Neural cell (in vitro differentiated cells): ENCODE data around the gene SAP130. TPM values are rescaled to one million over a fixed set of nuclear protein-coding genes. Genes with fewer than 3 reads are reported as not detected.

Experiments
- H2AFZ ChIP-seq: fragments of 200-600, 300-800 bp; sonication (generic), shearing (Covaris generic); 2 replicates; pipeline ENCODE4 v1.6.0; 2014; ENCODE audit warnings: low read depth, mild to moderate bottlenecking, antibody characterized with exemption, low read length, moderate library complexity
- H3F3A ChIP-seq: fragments of 200-600 bp; shearing (Covaris generic); 2 replicates; pipeline ENCODE4 v1.6.1; 2016; ENCODE audit warnings: mild to moderate bottlenecking, moderate library complexity, mixed read lengths, antibody characterized with exemption, low read length; ENCODE audit not compliant: insufficient read depth, poor library complexity, severe bottlenecking
- H3K27ac ChIP-seq: fragments of 200-600, 300-800 bp; sonication (generic), shearing (Covaris generic); 2 replicates; pipeline ENCODE4 v1.5.1; 2014; ENCODE audit warnings: mild to moderate bottlenecking, low read length, moderate library complexity
- H3K27me3 ChIP-seq: fragments of 300-800, 200-600 bp; sonication (generic), shearing (Covaris generic); 2 replicates; pipeline ENCODE4 v1.6.0; 2014; ENCODE audit warnings: mild to moderate bottlenecking, low read depth, low read length, moderate library complexity; ENCODE audit not compliant: insufficient read depth
- H3K36me3 ChIP-seq: fragments of 300-800, 200-600 bp; sonication (generic), shearing (Covaris generic); 2 replicates; pipeline ENCODE4 v1.5.1; 2014; ENCODE audit warnings: mild to moderate bottlenecking, antibody characterized with exemption, low read length, moderate library complexity; ENCODE audit not compliant: insufficient read depth
- H3K4me2 ChIP-seq: fragments of 300-800, 200-600 bp; sonication (generic), shearing (Covaris generic); 2 replicates; pipeline ENCODE4 v1.6.0; 2014; ENCODE audit warnings: mild to moderate bottlenecking, low read length
- H3K4me3 ChIP-seq: fragments of 300-800, 200-600 bp; sonication (generic), shearing (Covaris generic); 2 replicates; pipeline ENCODE4 v1.5.1; 2014; ENCODE audit warnings: mild to moderate bottlenecking, low read length, moderate library complexity
- H3K79me2 ChIP-seq: fragments of 200-600 bp; shearing (Covaris generic); replicated peaks from 2 replicates; pipeline ENCODE4 v1.6.0; 2014; ENCODE audit warnings: mild to moderate bottlenecking, low read length, moderate library complexity; ENCODE audit not compliant: insufficient read depth
- H3K9ac ChIP-seq: fragments of 300-800, 200-600 bp; sonication (generic), shearing (Covaris generic); 2 replicates; pipeline ENCODE4 v1.6.1; 2016; ENCODE audit warnings: mild to moderate bottlenecking, low read length, mixed read lengths
- H3K9me2 ChIP-seq: fragments of 200-600 bp; shearing (Covaris generic); 2 replicates; pipeline ENCODE4 v1.6.1; 2016; ENCODE audit warnings: mild to moderate bottlenecking, low read length, mixed read lengths; ENCODE audit not compliant: insufficient read depth
- H3K9me3 ChIP-seq: fragments of 200-600, 300-800 bp; sonication (generic), shearing (Covaris generic); 2 replicates; pipeline ENCODE4 v1.6.1; 2016; ENCODE audit warnings: mild to moderate bottlenecking, mixed run types, low read length, moderate library complexity, mixed read lengths
- H4K20me1 ChIP-seq: fragments of 200-600 bp; shearing (Covaris generic); 2 replicates; pipeline ENCODE4 v1.6.1; 2016; ENCODE audit warnings: mild to moderate bottlenecking, mixed run types; ENCODE audit not compliant: insufficient read depth
- EP300 ChIP-seq: fragments of 450-650 bp; conservative IDR thresholded peaks from 2 replicates; pipeline ENCODE4 v1.6.1; 2014; ENCODE audit warnings: antibody characterized with exemption, mild to moderate bottlenecking, moderate library complexity; ENCODE audit not compliant: poor library complexity, severe bottlenecking
- EZH2 ChIP-seq: fragments of 200-600, 300-800 bp; shearing (Covaris generic), sonication (generic); IDR thresholded peaks from 2 replicates; pipeline ENCODE4 v1.6.1; 2014; ENCODE audit warnings: antibody characterized with exemption, low read length, borderline replicate concordance, mild to moderate bottlenecking; ENCODE audit not compliant: insufficient read depth, poor library complexity, severe bottlenecking
- MXI1 ChIP-seq: fragments of 450-650 bp; conservative IDR thresholded peaks from 2 replicates; pipeline ENCODE4 v1.6.1; 2014; ENCODE audit warnings: antibody characterized with exemption, mild to moderate bottlenecking; ENCODE audit not compliant: poor library complexity, severe bottlenecking
- POLR2AphosphoS5 ChIP-seq: IDR thresholded peaks from 2 replicates; pipeline ENCODE4 v1.6.1; 2012
- RAD21 ChIP-seq: fragments of 450-650 bp; conservative IDR thresholded peaks from 2 replicates; pipeline ENCODE4 v1.6.1; 2014; ENCODE audit warnings: antibody characterized with exemption, mild to moderate bottlenecking, moderate library complexity
- SMC3 ChIP-seq: fragments of 450-650 bp; conservative IDR thresholded peaks from 2 replicates; pipeline ENCODE4 v1.6.1; 2014; ENCODE audit warnings: antibody characterized with exemption, mild to moderate bottlenecking, moderate library complexity; ENCODE audit not compliant: poor library complexity
- TAF1 ChIP-seq: IDR thresholded peaks from 2 replicates; pipeline ENCODE4 v1.6.1; 2012; ENCODE audit warnings: low read depth
- polyA plus RNA-seq: library from polyadenylated mRNA; depleted of rRNA; stranded (reverse); fragments of >200 nt; gene quantifications from 2 replicates; pipeline ENCODE4 v1.2.3, GENCODE V29; 2014
- TF ChIP-seq, protein P1 (sequence below): fragments of 450-650 bp; IDR thresholded peaks from 2 replicates; pipeline ENCODE4 v1.5.1; 2014; ENCODE audit warnings: antibody characterized with exemption, mild to moderate bottlenecking, moderate library complexity; ENCODE audit not compliant: poor library complexity, severe bottlenecking
- TF ChIP-seq, protein P2 (sequence below): IDR thresholded peaks from 2 replicates; pipeline ENCODE4 v1.6.1; 2012; ENCODE audit warnings: borderline replicate concordance

Gene SAP130
- polyA plus RNA-seq, 1 donor from 2014 or later = 5.6 TPM

DNA sequence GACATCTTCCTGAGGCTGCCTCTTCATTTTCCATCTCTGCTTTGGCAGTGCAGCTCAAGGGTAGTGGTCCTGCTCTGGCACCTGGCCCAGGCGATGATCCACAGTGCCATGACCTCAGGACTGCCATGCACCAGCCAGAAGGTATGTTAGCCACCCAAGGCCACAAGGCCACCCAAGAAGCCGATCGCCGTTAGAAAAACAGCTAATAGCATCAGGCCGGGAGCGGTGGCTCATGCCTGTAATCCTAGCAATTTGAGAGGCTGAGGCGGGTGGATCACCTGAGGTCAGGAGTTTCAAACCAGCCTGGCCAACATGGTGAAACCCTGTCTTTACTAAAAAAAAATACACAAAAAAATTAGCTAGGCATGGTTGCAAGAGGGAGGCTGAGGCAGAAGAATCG is 34.7 kb upstream of the SAP130 start:
- TF ChIP-seq, protein P1, sequence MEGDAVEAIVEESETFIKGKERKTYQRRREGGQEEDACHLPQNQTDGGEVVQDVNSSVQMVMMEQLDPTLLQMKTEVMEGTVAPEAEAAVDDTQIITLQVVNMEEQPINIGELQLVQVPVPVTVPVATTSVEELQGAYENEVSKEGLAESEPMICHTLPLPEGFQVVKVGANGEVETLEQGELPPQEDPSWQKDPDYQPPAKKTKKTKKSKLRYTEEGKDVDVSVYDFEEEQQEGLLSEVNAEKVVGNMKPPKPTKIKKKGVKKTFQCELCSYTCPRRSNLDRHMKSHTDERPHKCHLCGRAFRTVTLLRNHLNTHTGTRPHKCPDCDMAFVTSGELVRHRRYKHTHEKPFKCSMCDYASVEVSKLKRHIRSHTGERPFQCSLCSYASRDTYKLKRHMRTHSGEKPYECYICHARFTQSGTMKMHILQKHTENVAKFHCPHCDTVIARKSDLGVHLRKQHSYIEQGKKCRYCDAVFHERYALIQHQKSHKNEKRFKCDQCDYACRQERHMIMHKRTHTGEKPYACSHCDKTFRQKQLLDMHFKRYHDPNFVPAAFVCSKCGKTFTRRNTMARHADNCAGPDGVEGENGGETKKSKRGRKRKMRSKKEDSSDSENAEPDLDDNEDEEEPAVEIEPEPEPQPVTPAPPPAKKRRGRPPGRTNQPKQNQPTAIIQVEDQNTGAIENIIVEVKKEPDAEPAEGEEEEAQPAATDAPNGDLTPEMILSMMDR = no peak
- TF ChIP-seq POLR2AphosphoS5 = no peak
- TF ChIP-seq EP300 = no peak
- no peak for TF ChIP-seq TAF1
- TF ChIP-seq SMC3 = no peak
- TF ChIP-seq RAD21 = no peak
- no peak for TF ChIP-seq EZH2
- TF ChIP-seq, protein P2, sequence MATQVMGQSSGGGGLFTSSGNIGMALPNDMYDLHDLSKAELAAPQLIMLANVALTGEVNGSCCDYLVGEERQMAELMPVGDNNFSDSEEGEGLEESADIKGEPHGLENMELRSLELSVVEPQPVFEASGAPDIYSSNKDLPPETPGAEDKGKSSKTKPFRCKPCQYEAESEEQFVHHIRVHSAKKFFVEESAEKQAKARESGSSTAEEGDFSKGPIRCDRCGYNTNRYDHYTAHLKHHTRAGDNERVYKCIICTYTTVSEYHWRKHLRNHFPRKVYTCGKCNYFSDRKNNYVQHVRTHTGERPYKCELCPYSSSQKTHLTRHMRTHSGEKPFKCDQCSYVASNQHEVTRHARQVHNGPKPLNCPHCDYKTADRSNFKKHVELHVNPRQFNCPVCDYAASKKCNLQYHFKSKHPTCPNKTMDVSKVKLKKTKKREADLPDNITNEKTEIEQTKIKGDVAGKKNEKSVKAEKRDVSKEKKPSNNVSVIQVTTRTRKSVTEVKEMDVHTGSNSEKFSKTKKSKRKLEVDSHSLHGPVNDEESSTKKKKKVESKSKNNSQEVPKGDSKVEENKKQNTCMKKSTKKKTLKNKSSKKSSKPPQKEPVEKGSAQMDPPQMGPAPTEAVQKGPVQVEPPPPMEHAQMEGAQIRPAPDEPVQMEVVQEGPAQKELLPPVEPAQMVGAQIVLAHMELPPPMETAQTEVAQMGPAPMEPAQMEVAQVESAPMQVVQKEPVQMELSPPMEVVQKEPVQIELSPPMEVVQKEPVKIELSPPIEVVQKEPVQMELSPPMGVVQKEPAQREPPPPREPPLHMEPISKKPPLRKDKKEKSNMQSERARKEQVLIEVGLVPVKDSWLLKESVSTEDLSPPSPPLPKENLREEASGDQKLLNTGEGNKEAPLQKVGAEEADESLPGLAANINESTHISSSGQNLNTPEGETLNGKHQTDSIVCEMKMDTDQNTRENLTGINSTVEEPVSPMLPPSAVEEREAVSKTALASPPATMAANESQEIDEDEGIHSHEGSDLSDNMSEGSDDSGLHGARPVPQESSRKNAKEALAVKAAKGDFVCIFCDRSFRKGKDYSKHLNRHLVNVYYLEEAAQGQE = no peak
- no peak for TF ChIP-seq MXI1
- no peak overlapping the region for H2AFZ ChIP-seq
- no peak overlapping the region for H3K4me3 ChIP-seq
- H3K9me2 ChIP-seq = no peaks in the 10 kb centered on the region
- no peaks in the 10 kb centered on the region for H4K20me1 ChIP-seq
- no peaks in the 10 kb centered on the region for H3K79me2 ChIP-seq
- H3K4me2 ChIP-seq = no peak overlapping the region
- H3F3A ChIP-seq = no peaks in the 10 kb centered on the region
- no peaks in the 10 kb centered on the region for H3K27me3 ChIP-seq
- no peak overlapping the region for H3K9ac ChIP-seq
- no peak overlapping the region for H3K27ac ChIP-seq
- no peaks in the 10 kb centered on the region for H3K36me3 ChIP-seq
- no peaks in the 10 kb centered on the region for H3K9me3 ChIP-seq

DNA sequence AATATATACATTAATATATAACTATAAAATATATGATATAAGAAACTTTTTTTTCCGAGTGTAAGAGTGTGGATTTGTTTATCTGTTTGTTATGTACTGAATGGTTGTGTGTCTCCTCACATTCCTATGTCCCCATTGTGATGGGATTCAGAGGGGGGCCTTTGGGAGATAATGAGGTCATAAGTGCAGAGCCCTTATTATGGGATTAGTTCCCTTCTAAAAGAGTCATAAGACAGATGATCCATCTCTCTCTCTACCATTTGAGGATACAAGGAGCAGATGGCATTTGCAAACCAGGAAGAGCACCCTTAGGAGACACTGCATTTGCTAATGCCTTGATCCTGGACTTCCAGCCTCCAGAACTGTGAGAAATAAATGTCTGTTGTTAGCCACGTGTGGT is 30.3 kb upstream of the SAP130 start:
- no peaks in the 10 kb centered on the region for H3K36me3 ChIP-seq
- no peak overlapping the region for H3K9ac ChIP-seq
- H3K4me3 ChIP-seq = no peak overlapping the region
- H3K27me3 ChIP-seq = no peaks in the 10 kb centered on the region
- no peaks in the 10 kb centered on the region for H3K79me2 ChIP-seq
- no peak overlapping the region for H2AFZ ChIP-seq
- H3K9me2 ChIP-seq = no peaks in the 10 kb centered on the region
- TF ChIP-seq, protein P1 = no peak
- TF ChIP-seq EZH2 = no peak
- TF ChIP-seq MXI1 = no peak
- TF ChIP-seq RAD21 = no peak
- no peak for TF ChIP-seq POLR2AphosphoS5
- no peak for TF ChIP-seq SMC3
- TF ChIP-seq TAF1 = no peak
- no peak for TF ChIP-seq EP300
- TF ChIP-seq, protein P2 = no peak
- H3K9me3 ChIP-seq = no peaks in the 10 kb centered on the region
- H3K4me2 ChIP-seq = no peak overlapping the region
- no peak overlapping the region for H3K27ac ChIP-seq
- no peaks in the 10 kb centered on the region for H4K20me1 ChIP-seq
- H3F3A ChIP-seq = no peaks in the 10 kb centered on the region
